HL-60 (cell line): ENCODE measurements around the gene MRPL28.

ENCODE experiments used
- DNase-seq, 2 experiments: peaks; one replicate each; pipeline ENCODE4 v3.0.0-alpha.2; 2010 to 2020; ENCODE audit warnings: low read depth in 1 of 2, low spot score in 1 of 2
- H3K27ac ChIP-seq: fragments of 250-450 bp; sonication (Bioruptor Pico); replicated peaks from 2 replicates; pipeline ENCODE4 v1.5.1; 2020; ENCODE audit warnings: mild to moderate bottlenecking, moderate library complexity
- H3K27me3 ChIP-seq: fragments of 250-450 bp; sonication (Bioruptor Pico); 2 replicates; pipeline ENCODE4 v1.5.1; 2021; ENCODE audit warnings: mild to moderate bottlenecking, moderate library complexity; ENCODE audit not compliant: insufficient read depth, poor library complexity, severe bottlenecking
- H3K4me3 ChIP-seq: replicated peaks from 2 replicates; pipeline ENCODE4 v1.5.1; 2011; ENCODE audit warnings: mild to moderate bottlenecking, control low read depth, low read length; ENCODE audit not compliant: insufficient read depth
- GABPA ChIP-seq: IDR thresholded peaks from 2 replicates; pipeline ENCODE4 v1.6.1; 2012; ENCODE audit warnings: low read depth
- POLR2AphosphoS5 ChIP-seq: IDR thresholded peaks from 2 replicates; pipeline ENCODE4 v1.6.1; 2012; ENCODE audit warnings: low read depth
- SPI1 ChIP-seq: IDR thresholded peaks from 2 replicates; pipeline ENCODE4 v1.6.1; 2012; ENCODE audit warnings: low read depth, mild to moderate bottlenecking, borderline replicate concordance
- TF ChIP-seq, protein P1 (sequence below): IDR thresholded peaks from 2 replicates; pipeline ENCODE4 v1.6.1; 2012; ENCODE audit warnings: low read depth; ENCODE audit not compliant: insufficient replicate concordance
- TF ChIP-seq, protein P2 (sequence below): IDR thresholded peaks from one replicate; pipeline ENCODE4 v1.5.1; 2011; ENCODE audit warnings: low read length, control low read depth, inconsistent platforms; ENCODE audit not compliant: insufficient read depth

MRPL28 gene

DNA sequence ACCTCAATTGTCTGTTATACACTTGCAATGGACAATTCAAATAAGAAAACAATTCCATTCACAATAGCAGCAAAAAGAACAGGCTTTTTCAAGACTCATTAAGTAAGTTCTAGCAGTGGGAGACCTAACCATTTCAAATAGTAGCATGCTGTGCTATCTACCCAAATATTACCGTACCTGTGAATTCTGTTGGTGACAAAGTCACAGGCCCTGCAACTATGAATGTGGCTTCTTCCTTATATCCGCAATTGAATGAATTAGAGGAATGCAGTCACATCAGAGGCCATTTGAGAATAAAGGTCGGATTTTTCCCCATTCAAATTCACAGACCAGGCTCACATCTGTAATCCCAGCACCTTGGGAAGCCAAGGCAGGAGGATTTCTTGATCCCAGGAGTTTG lies 25.9 kb upstream of the MRPL28 start:
- DNase-seq: no peak

DNA sequence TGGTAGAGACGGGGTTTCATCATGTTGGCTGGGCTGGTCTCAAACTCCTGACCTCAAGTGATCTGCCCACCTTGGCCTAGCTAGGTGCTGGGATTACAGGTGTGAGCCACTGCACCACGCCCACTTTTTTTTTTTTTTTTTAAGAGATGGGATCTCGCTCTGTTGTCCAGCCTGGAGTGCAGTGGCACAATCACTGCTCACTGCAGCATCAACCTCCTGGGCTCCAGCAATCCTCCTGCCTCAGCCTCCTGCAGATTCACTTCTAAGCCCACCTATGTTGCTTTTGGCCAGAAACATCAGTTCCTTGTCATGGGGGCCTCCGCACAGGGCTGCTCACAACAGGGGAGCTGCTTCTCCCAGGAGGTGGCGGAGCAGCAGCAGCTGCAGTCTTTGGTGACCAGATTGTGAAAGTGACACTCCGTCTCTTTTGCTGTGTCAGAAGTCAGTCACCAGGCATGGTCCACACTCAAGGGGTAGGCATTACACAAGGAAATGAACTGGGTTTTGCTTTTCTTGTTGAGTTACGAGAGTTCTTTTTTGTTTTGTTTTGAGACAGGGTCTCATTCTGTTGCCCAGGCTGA lies 22.2 kb upstream of the MRPL28 start:
- Histone ChIP-seq H3K27ac (no peak overlapping the region), H3K27me3 (no peaks in the 10 kb centered on the region), H3K4me3 (no peak overlapping the region)
- TF ChIP-seq, protein P1, sequence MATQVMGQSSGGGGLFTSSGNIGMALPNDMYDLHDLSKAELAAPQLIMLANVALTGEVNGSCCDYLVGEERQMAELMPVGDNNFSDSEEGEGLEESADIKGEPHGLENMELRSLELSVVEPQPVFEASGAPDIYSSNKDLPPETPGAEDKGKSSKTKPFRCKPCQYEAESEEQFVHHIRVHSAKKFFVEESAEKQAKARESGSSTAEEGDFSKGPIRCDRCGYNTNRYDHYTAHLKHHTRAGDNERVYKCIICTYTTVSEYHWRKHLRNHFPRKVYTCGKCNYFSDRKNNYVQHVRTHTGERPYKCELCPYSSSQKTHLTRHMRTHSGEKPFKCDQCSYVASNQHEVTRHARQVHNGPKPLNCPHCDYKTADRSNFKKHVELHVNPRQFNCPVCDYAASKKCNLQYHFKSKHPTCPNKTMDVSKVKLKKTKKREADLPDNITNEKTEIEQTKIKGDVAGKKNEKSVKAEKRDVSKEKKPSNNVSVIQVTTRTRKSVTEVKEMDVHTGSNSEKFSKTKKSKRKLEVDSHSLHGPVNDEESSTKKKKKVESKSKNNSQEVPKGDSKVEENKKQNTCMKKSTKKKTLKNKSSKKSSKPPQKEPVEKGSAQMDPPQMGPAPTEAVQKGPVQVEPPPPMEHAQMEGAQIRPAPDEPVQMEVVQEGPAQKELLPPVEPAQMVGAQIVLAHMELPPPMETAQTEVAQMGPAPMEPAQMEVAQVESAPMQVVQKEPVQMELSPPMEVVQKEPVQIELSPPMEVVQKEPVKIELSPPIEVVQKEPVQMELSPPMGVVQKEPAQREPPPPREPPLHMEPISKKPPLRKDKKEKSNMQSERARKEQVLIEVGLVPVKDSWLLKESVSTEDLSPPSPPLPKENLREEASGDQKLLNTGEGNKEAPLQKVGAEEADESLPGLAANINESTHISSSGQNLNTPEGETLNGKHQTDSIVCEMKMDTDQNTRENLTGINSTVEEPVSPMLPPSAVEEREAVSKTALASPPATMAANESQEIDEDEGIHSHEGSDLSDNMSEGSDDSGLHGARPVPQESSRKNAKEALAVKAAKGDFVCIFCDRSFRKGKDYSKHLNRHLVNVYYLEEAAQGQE: no peak
- TF ChIP-seq SPI1 (no peak), GABPA (no peak), POLR2AphosphoS5 (no peak)
- TF ChIP-seq, protein P2, sequence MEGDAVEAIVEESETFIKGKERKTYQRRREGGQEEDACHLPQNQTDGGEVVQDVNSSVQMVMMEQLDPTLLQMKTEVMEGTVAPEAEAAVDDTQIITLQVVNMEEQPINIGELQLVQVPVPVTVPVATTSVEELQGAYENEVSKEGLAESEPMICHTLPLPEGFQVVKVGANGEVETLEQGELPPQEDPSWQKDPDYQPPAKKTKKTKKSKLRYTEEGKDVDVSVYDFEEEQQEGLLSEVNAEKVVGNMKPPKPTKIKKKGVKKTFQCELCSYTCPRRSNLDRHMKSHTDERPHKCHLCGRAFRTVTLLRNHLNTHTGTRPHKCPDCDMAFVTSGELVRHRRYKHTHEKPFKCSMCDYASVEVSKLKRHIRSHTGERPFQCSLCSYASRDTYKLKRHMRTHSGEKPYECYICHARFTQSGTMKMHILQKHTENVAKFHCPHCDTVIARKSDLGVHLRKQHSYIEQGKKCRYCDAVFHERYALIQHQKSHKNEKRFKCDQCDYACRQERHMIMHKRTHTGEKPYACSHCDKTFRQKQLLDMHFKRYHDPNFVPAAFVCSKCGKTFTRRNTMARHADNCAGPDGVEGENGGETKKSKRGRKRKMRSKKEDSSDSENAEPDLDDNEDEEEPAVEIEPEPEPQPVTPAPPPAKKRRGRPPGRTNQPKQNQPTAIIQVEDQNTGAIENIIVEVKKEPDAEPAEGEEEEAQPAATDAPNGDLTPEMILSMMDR: no peak
- DNase-seq: peak in 1 of 2 experiments; percentile 45

More for the DNA sequence above, 25.9 kb upstream of the MRPL28 start:
- TF ChIP-seq GABPA (no peak), POLR2AphosphoS5 (no peak), SPI1 (no peak)
- TF ChIP-seq, protein P2: no peak
- TF ChIP-seq, protein P1: no peak
- H3K4me3 ChIP-seq: peak overlapping the region; percentile 49
- peak overlapping the region; percentile 85 for H3K27ac ChIP-seq
- no peaks in the 10 kb centered on the region for H3K27me3 ChIP-seq

DNA sequence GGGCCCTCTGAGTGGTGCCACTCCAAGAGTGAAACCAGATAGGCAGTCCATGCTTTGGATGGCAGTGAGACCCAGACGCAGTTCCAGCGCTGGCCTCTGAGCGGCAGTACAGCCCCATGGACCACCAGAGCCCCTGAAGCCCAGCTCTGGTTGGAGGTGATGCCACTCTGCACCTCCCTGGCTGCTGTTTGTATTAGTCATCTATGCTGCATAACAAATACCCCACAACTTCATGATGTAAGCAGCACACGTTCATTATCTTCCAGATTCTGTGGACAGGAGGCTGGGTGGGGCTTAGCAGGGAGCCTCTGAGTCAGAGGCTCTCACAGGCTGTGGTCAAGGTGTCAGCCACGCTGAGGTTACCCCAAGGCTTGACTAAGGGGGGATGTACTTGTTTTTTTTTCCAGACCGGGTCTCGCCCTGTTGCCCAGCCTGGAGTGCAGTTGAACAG lies 21.6 kb upstream of the MRPL28 start:
- Histone ChIP-seq H3K4me3 (no peak overlapping the region), H3K27ac (no peak overlapping the region), H3K27me3 (no peaks in the 10 kb centered on the region)
- DNase-seq: peak; percentile 54 to 78
- TF ChIP-seq GABPA: no peak
- TF ChIP-seq, protein P2: peak; percentile 94

DNA sequence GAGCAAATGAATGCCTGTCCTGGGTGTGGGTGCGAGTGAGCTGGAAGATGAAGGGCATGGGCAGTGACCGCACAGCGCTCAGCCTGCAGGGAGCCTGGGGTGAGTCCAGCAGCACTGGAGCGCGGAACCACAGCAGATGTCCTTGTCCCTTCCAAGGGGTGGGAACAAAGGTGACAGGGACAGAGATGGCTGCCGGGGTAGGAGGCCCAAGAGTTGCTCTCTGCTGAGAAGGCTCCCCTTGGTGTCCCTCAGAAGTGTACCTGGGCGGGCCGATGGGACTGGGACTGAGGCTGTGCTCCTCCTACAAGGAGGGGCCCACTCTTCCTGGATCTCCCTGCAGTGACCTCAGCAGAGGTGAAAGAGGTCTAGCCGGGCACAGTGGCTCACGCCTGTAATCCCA lies 19.0 kb upstream of the MRPL28 start:
- TF ChIP-seq GABPA (no peak), POLR2AphosphoS5 (no peak), SPI1 (no peak)
- TF ChIP-seq, protein P1: no peak
- TF ChIP-seq, protein P2: no peak
- no peak for DNase-seq
- Histone ChIP-seq H3K4me3 (no peak overlapping the region), H3K27me3 (no peaks in the 10 kb centered on the region), H3K27ac (no peak overlapping the region)
